Measurements from ENCODE around the gene CD46.

DNA sequence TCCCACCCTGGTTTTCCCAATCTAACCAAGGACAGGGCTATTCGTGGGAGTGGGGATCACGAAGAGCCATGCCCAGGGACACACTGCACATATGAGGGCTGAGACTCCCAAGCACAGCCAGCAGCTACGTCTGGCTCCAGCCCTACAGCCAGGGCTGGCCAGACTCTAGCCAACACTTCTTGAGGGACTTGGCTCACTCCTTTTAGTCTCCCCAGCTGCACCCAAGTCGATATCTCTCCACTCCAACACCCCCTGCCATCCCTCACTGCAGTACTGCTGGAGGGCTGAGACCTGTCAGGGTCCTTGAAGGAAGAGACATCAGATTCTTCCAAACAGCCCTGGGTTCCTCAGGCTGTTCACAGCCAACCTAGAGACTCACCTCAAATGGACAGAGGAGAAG lies 62.6 kb downstream of the CD46 start:
- TF ChIP-seq POLR2A (IDR thresholded peaks at IDR 0.05) = no peak
- TF ChIP-seq, protein P1, sequence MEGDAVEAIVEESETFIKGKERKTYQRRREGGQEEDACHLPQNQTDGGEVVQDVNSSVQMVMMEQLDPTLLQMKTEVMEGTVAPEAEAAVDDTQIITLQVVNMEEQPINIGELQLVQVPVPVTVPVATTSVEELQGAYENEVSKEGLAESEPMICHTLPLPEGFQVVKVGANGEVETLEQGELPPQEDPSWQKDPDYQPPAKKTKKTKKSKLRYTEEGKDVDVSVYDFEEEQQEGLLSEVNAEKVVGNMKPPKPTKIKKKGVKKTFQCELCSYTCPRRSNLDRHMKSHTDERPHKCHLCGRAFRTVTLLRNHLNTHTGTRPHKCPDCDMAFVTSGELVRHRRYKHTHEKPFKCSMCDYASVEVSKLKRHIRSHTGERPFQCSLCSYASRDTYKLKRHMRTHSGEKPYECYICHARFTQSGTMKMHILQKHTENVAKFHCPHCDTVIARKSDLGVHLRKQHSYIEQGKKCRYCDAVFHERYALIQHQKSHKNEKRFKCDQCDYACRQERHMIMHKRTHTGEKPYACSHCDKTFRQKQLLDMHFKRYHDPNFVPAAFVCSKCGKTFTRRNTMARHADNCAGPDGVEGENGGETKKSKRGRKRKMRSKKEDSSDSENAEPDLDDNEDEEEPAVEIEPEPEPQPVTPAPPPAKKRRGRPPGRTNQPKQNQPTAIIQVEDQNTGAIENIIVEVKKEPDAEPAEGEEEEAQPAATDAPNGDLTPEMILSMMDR (IDR thresholded peaks at IDR 0.05) = no peak

Data from heart left ventricle (tissue), 13 donors.